ENCODE data around the gene EDEM2. TPM values are rescaled to one million over a fixed set of nuclear protein-coding genes. Genes with fewer than 3 reads are reported as not detected.
"Not testable (repeated sequence)": the region's sequence is repeated elsewhere in the genome, so short reads cannot be mapped to it uniquely, and the experiment has no call there.

The EDEM2 gene
- total RNA-seq, 1 donor from 2014 or later = 19.9 TPM

DNA sequence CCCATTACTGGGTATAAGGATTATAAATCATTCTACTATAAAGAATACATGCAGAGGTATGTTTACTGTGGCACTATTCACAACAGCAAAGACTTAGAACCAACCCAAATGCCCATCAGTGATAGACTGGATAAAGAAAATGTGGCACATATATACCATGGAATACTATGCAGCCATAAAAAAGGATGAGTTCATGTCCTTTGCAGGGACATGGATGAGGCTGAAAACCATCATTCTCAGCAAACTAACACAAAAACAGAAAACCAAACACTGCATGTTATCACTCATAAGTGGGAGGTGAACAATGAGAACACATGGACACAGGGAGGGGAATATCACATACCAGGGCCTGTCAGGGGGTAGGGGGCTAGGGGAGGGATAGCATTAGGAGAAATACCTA lies 17.4 kb upstream of the EDEM2 start:
- H3K9me3 Mint-ChIP-seq; H3K27me3 Mint-ChIP-seq (ENCODE audit: insufficient read depth); H3K36me3 Mint-ChIP-seq (ENCODE audit: low read depth); intact Hi-C loops (cut with micrococcal nuclease); DNase-seq (ENCODE audit: low spot score); H3K4me3 Mint-ChIP-seq; H3K27ac Mint-ChIP-seq; H3K4me1 Mint-ChIP-seq (ENCODE audit: low read depth): not testable (repeated sequence)

DNA sequence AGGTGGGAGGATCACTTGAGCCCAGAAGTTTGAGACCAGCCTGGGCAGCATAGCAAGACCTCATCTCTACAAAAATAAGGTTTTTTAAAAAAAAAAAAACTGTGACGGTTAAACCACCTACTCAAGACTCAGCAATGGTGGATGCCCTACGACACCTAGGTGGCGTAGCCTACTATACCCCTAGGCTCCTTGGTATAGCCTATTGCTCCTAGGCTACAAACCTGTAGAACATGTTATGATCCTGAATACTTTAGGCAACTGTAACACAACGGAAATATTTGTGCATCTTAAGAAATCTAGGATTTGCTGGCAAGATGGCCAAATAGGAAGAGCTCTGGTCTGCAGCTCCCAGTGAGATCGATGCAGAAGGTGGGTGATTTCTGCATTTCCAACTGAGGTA lies 13.2 kb upstream of the EDEM2 start:
- H3K27ac Mint-ChIP-seq; DNase-seq (ENCODE audit: low spot score); H3K9me3 Mint-ChIP-seq; H3K36me3 Mint-ChIP-seq (ENCODE audit: low read depth); intact Hi-C loops (cut with micrococcal nuclease); H3K4me1 Mint-ChIP-seq (ENCODE audit: low read depth); H3K27me3 Mint-ChIP-seq (ENCODE audit: insufficient read depth); H3K4me3 Mint-ChIP-seq: not testable (repeated sequence)

DNA sequence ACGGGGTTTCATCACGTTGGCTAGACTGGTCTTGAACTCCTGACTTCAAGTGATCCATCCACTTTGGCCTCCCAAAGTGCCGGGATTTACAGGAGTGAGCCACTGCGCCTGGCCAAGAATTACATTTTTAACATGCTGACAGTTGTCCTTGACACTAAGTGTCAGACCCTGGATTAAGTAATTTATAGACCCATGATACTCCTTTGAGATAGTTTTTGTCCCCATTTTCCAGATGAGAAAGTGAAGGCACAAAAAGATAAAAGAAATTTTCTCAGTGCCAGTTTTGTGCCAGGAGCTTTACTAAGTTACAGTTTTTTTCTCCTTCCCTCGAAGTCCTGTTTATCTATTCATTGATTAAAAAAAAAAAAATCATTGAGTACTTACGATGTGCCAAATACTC lies 9.8 kb upstream of the EDEM2 start:
- no peak for DNase-seq (ENCODE audit: low spot score)
- Mint-ChIP-seq H3K9me3 (no peaks in the 10 kb centered on the region), H3K4me1 (ENCODE audit: low read depth) (no peaks in the 10 kb centered on the region), H3K4me3 (no peak overlapping the region), H3K27me3 (ENCODE audit: insufficient read depth) (no peaks in the 10 kb centered on the region), H3K36me3 (ENCODE audit: low read depth) (no peaks in the 10 kb centered on the region), H3K27ac (no peak overlapping the region)
- intact Hi-C loops (cut with micrococcal nuclease) = no loop called here

DNA sequence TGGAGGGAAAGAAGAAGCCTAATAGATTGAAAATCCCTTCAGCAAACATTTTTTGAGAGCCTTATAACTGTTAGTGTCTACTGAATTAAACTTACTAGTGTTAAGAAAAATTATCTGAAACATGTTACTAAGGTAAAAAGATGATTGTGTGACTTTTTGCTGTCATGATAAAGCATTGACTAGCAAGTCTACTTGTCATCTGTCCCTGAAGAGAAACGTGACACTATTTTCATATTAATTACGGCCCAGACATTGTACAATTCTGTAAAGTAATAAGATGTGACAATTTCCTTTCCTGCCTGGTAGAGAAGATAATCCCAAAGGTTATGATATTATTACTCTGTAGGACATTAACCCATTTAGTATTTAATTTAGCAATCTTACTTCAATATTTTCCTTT lies 8.8 kb upstream of the EDEM2 start:
- no peak for DNase-seq (ENCODE audit: low spot score)
- Mint-ChIP-seq H3K9me3 (no peaks in the 10 kb centered on the region), H3K27me3 (ENCODE audit: insufficient read depth) (peaks cover 2% of the 10 kb centered on the region), H3K36me3 (ENCODE audit: low read depth) (no peaks in the 10 kb centered on the region), H3K27ac (no peak overlapping the region), H3K4me1 (ENCODE audit: low read depth) (no peaks in the 10 kb centered on the region), H3K4me3 (no peak overlapping the region)
- intact Hi-C loops (cut with micrococcal nuclease) = no loop called here

DNA sequence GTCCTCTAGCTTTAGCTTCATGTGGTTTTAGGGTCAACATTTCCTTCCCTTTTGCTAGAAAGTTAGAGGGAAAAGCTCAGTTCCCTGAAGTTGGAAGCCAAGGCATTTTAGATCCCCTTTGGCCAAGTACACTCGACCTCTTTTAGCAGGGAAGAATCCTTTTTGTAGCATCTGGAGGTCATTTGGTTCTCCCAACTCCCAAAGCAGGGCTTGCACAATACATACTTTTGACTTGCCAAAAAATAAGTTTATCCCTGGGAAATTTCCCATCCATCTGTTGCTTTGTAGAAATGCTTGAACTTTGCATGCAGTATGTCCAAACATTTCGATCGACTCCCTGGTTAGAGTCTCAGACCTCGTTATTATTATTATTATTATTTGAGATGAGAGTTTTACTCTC lies 4.6 kb upstream of the EDEM2 start:
- Mint-ChIP-seq H3K27ac (no peak overlapping the region), H3K27me3 (ENCODE audit: insufficient read depth) (peaks cover 9% of the 10 kb centered on the region), H3K9me3 (no peaks in the 10 kb centered on the region), H3K4me3 (no peak overlapping the region), H3K36me3 (ENCODE audit: low read depth) (peaks cover 3% of the 10 kb centered on the region), H3K4me1 (ENCODE audit: low read depth) (peaks cover 26% of the 10 kb centered on the region)
- intact Hi-C loops (cut with micrococcal nuclease) = no loop called here
- DNase-seq (ENCODE audit: low spot score) = no peak

DNA sequence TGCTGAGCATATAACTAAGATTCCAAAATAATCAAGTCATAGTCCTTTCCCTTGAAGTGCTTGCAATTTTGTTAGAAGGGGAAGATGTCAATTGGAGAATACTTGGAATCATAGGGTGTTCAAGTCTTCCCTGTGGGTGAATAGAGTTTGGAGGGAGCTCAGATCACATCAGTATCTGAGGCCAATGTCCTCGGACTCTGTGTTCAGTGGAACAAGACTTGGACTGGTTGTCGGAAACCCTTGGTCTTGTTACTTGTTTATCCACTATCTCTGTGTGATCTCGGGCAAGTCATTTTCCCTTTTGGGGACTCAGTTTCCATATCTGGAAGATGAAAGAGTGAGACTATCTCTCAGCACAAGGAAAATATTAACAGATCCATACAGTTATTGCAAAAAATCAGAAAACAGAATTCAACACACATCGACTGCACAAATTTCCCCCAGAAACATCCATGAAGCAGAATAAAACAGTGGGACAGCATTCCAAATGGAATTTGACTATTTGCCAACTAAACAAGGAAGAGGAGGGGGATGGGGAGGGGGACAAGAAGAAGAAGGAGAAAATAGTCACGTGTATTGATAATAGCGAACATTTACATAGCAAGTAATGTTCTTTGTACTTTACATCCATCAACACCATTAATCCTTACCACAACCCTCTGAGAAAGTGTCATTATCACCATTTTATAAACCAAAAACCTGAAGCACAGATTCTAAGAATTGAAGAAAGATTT lies 3.9 kb upstream of the EDEM2 start:
- H3K27ac Mint-ChIP-seq = no peak overlapping the region
- intact Hi-C loops (cut with micrococcal nuclease) = no loop called here
- no peaks in the 10 kb centered on the region for H3K9me3 Mint-ChIP-seq
- no peak for DNase-seq (ENCODE audit: low spot score)
- peaks cover 3% of the 10 kb centered on the region for H3K36me3 Mint-ChIP-seq (ENCODE audit: low read depth)
- H3K4me1 Mint-ChIP-seq (ENCODE audit: low read depth) = peaks cover 30% of the 10 kb centered on the region
- peaks cover 9% of the 10 kb centered on the region for H3K27me3 Mint-ChIP-seq (ENCODE audit: insufficient read depth)
- H3K4me3 Mint-ChIP-seq = no peak overlapping the region

DNA sequence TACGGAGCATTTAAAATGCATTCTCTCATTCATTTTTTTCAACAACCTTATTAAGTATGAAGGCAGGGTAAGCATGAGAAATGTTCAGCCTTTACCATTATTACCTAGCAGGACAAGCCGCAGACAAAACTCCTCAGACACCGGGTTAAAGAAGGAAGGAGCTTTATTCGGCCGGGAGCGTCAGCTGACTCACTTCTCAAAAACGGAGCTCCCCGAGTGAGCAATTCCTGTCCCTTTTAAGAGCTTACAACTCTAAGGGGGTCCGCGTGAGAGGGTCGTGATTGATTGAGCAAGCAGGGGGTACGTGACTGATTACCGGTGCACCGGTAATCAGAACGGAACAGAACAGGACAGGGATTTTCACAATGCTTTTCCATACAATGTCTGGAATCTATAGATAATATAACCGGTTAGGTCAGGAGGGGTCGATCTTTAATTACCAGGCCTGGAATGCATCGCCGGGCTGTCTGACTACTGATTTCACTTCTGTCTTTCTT lies 487 bp upstream of the EDEM2 start:
- Mint-ChIP-seq H3K4me3 (peak overlapping the region; percentile 93), H3K36me3 (ENCODE audit: low read depth) (peaks cover 12% of the 10 kb centered on the region), H3K4me1 (ENCODE audit: low read depth) (peaks cover 41% of the 10 kb centered on the region), H3K27ac (peak overlapping the region; percentile 94)
- DNase-seq (ENCODE audit: low spot score); H3K27me3 Mint-ChIP-seq (ENCODE audit: insufficient read depth); H3K9me3 Mint-ChIP-seq: not testable (repeated sequence)
- intact Hi-C loops (cut with micrococcal nuclease) = loop anchor here (1.0 to 10.0 kb wide), 9 partner anchors 51 to 843 kb away; partner anchors contain the start of genes AHCY, CEP250, NCOA6 and TRPC4AP

DNA sequence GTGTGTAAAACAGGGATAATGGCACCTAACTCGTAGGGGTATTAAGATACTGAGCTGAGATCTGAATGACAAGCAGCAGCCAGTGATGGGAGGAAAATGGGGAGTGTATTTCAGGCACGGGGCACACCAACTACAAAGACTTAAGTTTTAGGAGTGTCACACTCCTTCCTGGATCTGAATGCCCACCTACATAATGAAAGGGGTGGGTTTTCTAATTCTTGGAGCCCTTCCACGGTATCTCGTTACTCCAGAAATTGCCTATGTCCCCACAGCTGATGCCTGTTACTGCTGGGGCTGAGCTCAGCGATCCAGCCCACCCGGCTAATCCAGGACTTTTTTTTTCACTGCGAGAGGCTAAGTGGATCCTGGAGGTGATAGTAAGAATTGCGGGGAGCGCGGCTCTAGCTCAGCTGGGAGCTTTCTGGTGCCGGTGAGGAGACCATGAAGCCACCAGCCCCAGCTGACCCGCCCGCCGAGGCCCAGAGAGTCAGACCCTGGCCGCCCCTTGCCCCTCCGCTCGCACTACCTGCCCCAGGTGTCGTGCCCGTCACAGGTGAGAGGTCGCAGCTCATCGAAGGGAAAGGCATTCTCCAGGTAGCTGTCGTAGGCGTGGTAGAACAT lies 727 bp downstream of the EDEM2 start:
- Mint-ChIP-seq H3K4me3 (peak overlapping the region; percentile 93), H3K36me3 (ENCODE audit: low read depth) (peaks cover 23% of the 10 kb centered on the region), H3K4me1 (ENCODE audit: low read depth) (peaks cover 41% of the 10 kb centered on the region), H3K27ac (peak overlapping the region; percentile 94), H3K27me3 (ENCODE audit: insufficient read depth) (peaks cover 9% of the 10 kb centered on the region), H3K9me3 (no peaks in the 10 kb centered on the region)
- no peak for DNase-seq (ENCODE audit: low spot score)
- intact Hi-C loops (cut with micrococcal nuclease) = loop anchor here (1.0 to 10.0 kb wide), 6 partner anchors 54 to 842 kb away; partner anchors contain the start of genes AHCY, CEP250, GGT7 and NCOA6

DNA sequence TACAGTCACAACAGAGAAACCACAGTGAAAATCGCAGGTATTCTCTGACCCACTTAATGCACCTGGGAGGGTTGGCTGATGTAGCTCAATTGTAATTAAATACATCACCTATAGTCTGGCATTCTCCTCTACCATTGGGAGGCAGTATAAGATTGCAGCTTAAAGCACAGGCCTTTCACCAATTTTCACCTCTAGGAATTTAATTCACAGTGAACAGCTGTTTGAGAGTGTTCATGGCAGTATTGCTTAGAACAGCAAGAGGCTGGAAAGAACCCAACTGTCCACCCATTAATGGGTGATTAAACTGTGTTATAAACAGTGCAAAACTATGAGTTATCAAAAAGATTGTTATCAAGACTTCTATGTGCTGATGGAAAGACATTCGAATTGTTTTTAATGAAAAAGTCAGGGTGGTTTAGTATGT lies 2.0 kb downstream of the EDEM2 start:
- peak overlapping the region; percentile 67 for H3K4me3 Mint-ChIP-seq
- H3K36me3 Mint-ChIP-seq (ENCODE audit: low read depth) = peaks cover 29% of the 10 kb centered on the region
- peaks cover 38% of the 10 kb centered on the region for H3K4me1 Mint-ChIP-seq (ENCODE audit: low read depth)
- DNase-seq (ENCODE audit: low spot score) = peak; percentile 7
- H3K27ac Mint-ChIP-seq = peak overlapping the region; percentile 1
- H3K27me3 Mint-ChIP-seq (ENCODE audit: insufficient read depth) = peaks cover 5% of the 10 kb centered on the region
- H3K9me3 Mint-ChIP-seq = no peaks in the 10 kb centered on the region
- intact Hi-C loops (cut with micrococcal nuclease) = loop anchor here (1.0 to 10.0 kb wide), 3 partner anchors 302 to 840 kb away; partner anchors contain the start of genes AHCY and NCOA6

DNA sequence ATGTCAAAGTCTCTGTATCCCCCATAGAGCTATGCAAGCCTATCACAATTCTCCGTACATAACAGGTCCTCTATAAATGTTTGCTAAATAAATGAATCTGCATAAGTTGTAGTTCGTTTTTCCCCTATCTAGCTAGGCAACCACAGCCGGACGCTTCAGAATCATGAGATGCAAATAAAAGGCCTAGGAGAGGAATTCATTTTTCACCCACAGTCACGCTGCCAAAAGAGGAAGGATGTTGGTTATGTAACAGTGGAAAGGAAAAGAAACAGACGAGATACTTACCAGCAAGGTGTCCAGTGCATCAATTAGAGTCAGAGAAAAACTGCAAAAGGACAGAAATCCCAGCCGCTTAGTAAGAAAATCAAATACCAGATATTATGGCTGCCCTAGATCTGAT lies 2.4 kb downstream of the EDEM2 start:
- Mint-ChIP-seq H3K9me3 (no peaks in the 10 kb centered on the region), H3K36me3 (ENCODE audit: low read depth) (peaks cover 32% of the 10 kb centered on the region), H3K4me3 (no peak overlapping the region), H3K4me1 (ENCODE audit: low read depth) (peaks cover 36% of the 10 kb centered on the region), H3K27me3 (ENCODE audit: insufficient read depth) (peaks cover 3% of the 10 kb centered on the region), H3K27ac (peak overlapping the region; percentile 24)
- intact Hi-C loops (cut with micrococcal nuclease) = loop anchor here (1.0 to 10.0 kb wide), 3 partner anchors 303 to 840 kb away; partner anchors contain the start of genes AHCY and NCOA6
- DNase-seq (ENCODE audit: low spot score) = no peak

DNA sequence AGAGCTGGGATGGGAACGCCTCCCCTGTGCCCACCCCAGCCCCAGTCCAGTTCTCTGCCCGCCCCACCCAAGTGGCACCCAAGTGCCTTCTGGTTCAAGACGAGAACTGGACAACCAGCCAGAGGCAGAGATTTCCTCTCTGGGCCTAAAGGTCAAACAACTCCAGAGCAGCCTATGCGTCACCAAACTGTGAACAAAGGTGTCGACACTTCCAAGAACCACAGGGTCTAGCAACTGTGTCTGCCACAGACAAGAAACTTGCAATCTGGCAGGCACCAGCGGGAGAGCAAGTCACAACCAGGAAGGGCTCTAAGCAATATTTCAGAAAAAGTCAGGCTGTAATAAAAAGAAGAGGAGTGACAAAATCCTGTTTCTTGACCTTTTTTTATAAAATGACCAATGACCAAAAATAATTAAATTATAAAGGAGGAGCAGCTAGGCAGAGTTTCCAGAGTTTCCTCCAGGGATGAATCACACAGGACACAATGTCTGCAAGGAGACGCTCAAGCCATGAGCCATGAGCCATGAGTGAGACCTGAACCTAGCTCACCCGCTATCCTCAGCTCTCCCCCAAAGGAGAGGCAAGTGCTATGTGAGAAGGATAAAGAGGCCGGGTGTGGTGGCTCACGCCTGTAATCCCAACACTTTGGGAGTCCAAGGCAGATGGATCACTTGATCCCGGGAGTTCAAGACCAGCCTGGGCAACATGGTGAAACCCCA lies 11.1 kb downstream of the EDEM2 start:
- H3K27ac Mint-ChIP-seq = no peak overlapping the region
- no peaks in the 10 kb centered on the region for H3K9me3 Mint-ChIP-seq
- no peaks in the 10 kb centered on the region for H3K27me3 Mint-ChIP-seq (ENCODE audit: insufficient read depth)
- no peaks in the 10 kb centered on the region for H3K4me1 Mint-ChIP-seq (ENCODE audit: low read depth)
- no peak overlapping the region for H3K4me3 Mint-ChIP-seq
- H3K36me3 Mint-ChIP-seq (ENCODE audit: low read depth) = peaks cover 46% of the 10 kb centered on the region
- DNase-seq (ENCODE audit: low spot score) = no peak
- intact Hi-C loops (cut with micrococcal nuclease) = no loop called here

DNA sequence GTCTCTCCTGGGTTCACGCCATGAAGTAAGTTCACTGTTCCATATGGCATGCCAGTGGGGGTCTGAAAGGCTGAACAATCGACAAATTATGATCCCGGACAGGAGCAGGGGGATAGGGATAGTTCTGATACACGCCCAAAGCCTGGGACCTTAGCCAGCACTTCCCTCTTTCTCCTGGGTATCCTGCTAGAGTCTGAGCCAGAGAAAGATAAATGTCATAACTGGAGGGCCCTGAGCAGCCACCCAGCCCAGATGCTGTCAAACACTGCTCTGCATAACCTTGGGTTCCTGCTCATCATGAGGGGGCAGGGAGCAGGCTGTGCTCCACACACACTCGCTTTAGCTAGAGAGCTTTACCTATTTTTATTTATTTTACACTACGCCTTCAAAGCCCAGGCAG lies 12.3 kb downstream of the EDEM2 start:
- no peaks in the 10 kb centered on the region for H3K4me1 Mint-ChIP-seq (ENCODE audit: low read depth)
- H3K27ac Mint-ChIP-seq = no peak overlapping the region
- H3K9me3 Mint-ChIP-seq = no peaks in the 10 kb centered on the region
- no peak for DNase-seq (ENCODE audit: low spot score)
- peaks cover 48% of the 10 kb centered on the region for H3K36me3 Mint-ChIP-seq (ENCODE audit: low read depth)
- no peak overlapping the region for H3K4me3 Mint-ChIP-seq
- intact Hi-C loops (cut with micrococcal nuclease) = no loop called here
- H3K27me3 Mint-ChIP-seq (ENCODE audit: insufficient read depth) = no peaks in the 10 kb centered on the region

DNA sequence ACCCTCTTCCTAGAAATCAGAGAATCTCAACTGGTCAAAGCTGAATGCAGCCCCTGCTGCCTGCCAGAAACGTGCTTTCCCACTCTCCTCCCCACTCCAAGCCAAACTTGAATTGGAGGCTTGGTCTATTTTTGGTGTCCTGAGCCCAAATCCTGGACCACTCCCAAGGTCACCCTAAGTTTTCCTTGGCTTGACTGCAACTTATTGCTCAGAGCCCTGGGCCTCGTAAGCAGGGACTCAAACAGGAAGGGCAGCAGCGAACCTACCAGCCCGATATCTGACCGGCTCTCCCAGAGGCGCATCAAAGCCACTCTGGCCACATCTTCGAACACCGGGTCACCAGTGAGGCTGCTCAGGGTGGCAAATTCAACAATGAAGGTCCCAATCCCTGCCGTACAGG lies 12.7 kb downstream of the EDEM2 start:
- H3K4me3 Mint-ChIP-seq = no peak overlapping the region
- intact Hi-C loops (cut with micrococcal nuclease) = no loop called here
- no peaks in the 10 kb centered on the region for H3K4me1 Mint-ChIP-seq (ENCODE audit: low read depth)
- DNase-seq (ENCODE audit: low spot score) = no peak
- H3K27ac Mint-ChIP-seq = no peak overlapping the region
- H3K9me3 Mint-ChIP-seq = no peaks in the 10 kb centered on the region
- no peaks in the 10 kb centered on the region for H3K27me3 Mint-ChIP-seq (ENCODE audit: insufficient read depth)
- H3K36me3 Mint-ChIP-seq (ENCODE audit: low read depth) = peaks cover 47% of the 10 kb centered on the region

All from activated T-helper 1 cell treated with anti-CD3 and anti-CD28 coated beads, Interleukin-12 subunit alpha, Interleukin-12 subunit beta, Interleukin-2, Interleukin-4 antibody, amounts not matched to agents 30 ng/mL and 10 ng/mL and 1 ng/mL, durations not matched to agents 14 hours and 24 hours and 36 hours (primary cell).